Activated naive CD8-positive, alpha-beta T cell treated with anti-CD3 and anti-CD28 coated beads, Interleukin-2, amount 50 U/mL, for 16 hours (primary cell): ENCODE results near the gene RTN4R.

Experiments used
- DNase-seq: peaks from one replicate; pipeline ENCODE4 v3.0.0-alpha.2; 2020; ENCODE audit warnings: low read depth, low spot score

The RTN4R gene

DNA sequence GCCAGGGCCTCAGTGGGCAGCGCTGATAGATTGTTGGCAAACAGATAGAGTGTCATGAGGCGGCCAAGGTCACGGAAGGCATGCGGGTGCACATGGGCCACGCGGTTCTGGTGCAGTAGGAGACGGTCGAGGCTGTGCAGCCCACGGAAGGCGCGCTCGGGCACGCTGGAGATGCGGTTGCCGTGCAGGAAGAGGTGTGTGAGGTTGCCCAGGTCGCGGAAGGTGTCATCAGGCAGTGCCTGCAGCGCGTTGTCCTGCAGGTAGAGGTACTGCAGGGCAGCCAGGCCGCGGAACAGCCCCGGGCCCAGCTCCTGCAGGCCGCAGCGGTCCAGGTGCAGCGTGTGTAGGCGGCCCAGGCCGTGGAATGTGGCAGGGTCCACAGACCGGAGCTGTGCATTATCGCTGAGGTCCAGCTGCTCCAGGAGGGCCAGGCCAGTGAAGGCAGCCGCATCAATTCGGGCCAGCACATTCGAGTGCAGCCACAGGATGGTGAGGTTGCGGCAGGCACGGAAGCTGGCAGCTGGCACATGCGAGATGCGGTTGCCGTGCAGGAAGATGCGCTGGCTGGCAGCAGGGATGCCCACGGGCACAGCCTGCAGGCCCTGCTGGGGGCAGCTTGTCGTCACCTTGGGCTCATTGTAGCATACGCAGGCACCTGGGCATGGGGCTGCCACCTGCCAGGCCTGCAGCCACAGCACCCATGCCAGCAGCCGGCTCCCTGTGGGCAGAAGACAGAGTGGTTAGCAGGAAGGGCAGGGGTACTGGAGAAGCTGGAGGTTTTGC is 25.5 kb downstream of the RTN4R start:
- no peak for DNase-seq

DNA sequence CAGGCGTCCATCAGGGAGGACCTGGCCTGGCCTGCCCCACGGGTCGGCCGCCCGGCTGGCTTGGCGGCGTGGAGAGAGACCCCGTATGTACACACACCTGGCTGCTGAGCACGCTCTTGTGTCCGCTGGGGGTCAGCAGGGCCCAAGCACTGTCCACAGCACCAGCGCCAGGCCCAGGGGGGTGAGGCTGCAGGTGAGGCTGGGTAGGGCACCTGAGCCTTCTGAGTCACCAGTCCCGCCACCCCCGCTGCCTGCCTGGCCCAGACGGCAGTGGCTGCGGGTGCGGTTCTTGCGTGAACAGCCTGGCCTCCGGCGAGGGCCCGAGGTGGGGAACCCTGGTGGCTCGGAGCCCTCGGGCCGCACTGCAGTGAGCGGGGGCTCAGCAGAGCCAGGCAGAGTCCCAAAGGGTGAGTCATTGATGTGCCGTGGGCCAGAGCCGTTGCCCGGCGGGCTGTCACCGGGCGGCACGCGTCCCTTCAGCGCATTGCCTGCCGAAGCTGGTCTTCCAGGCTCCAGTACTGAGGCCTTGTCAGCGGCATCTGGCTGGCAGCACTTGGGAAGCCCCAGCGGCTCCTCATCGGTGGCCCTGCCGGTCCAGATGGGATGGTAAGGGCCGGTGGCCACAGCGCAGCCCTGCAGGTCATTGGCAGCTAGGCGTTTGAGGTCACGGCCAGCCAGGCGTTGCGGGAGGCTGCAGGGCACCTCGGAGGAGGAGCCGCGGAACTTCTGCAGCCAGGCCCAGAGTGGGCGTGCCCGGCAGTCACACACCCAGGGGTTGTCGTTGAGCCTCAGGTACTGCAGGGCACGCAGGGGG is 26.3 kb downstream of the RTN4R start:
- DNase-seq: no peak

GRCh38 chr22:20240900-20241299 is 27.2 kb downstream of the RTN4R start:
- DNase-seq: no peak

DNA sequence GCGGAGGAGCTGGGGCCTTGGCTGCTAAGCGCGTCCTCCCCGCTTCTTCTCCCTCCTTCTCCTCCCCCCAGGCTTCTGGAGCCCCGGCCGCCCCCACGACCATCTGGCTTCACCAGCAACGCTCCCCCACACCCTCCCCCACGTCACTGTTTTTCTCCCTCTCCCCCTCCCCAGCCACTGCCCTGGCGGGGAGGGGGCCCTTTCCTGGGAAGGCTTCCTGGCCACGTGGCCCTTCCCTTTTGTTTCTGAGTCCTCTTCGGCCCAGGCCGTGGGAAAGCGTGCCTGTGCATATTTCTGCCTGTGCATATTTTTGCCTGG is 27.7 kb downstream of the RTN4R start:
- no peak for DNase-seq

- DNase-seq: no peak
Observed at GRCh38 chr22:20239676-20240446, 28.3 kb downstream of the RTN4R start.

DNA sequence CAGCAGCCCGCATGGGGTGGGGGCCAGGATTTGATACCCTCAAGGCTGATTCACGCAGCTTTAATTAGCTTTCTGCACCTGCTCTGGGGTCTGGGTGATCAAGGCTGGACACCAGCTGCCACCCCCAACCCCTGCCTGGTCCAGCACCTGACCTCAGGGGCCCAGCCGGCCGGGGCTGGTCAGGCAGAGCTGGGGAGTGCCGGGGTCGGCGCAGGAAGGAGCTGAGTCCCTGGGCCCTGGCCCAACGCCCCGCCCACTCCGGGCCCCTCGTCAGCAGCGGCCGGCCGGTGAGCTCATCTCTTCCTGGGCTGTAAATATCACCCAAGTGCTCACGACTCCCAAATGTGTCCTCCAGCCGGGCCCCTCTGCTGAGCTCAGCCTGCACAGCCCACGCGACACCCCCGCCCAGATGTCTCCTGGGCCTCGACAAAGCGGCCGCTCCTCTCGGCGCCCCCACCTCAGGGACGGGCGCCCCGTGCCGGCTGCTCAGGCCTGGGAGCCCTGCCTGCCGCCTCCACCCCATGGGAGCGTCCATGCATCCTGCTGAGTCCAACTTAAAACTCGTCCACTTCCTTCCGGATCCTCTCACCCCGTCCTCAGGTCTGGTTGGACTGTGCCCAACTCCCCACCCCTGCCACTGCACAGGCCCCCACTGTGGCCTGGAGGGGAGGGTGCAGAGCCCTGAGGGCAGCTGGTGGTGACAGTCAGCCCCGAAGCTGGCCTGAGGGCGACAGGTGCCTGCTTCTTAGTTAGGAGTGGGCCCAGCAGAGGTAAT is 29.0 kb downstream of the RTN4R start:
- no peak for DNase-seq

GRCh38 chr22:20238536-20238900 is 29.6 kb downstream of the RTN4R start:
- DNase-seq: no peak

DNA sequence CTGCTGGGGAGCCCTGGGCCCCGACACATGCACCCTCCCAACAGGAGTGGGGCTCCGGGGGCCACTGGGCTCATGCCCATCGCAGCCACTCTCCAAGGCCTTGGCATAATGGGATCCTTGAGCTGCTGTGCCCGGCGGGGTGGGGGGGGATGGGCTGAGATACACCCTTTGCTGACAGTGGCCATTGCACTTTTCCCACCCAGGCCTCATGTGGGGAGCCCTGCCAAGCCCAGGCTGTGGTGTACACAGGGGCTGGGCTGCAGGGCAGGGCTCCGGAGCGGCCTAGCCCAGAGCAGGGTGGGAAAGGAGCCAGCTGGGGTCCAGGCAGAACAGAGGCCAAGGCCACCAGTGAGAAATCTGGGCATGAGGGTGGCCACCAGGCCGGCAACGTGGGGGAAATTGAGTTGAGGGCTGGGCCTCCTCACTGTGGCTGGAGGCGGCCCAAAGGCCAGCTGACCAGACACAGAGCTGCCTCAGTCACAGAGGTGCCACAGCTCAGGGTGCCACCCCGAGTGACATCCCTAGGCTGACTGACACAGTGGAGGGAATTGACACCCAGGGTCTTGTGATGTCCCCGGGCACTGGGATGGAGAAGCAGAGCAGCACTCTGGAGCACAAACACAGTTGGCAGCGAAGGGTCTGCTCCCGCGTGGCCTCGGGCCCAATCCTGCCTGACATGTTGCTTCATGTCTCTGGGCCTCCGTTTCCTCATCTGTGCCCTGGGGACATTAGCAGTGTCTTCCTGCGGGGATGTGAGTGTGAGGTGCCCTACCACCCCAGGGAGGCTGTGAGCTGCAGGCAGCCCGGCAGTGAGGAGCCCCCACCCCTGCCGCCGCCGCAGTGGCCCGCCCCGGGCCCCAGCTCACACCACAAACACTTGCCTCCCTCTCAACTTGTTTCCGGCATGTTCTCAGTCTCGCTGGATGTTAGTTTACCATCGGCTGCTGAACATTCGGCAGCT is 30.4 kb downstream of the RTN4R start:
- DNase-seq: no peak

GRCh38 chr22:20236052-20236717 is 31.9 kb downstream of the RTN4R start:
- DNase-seq: no peak

DNA sequence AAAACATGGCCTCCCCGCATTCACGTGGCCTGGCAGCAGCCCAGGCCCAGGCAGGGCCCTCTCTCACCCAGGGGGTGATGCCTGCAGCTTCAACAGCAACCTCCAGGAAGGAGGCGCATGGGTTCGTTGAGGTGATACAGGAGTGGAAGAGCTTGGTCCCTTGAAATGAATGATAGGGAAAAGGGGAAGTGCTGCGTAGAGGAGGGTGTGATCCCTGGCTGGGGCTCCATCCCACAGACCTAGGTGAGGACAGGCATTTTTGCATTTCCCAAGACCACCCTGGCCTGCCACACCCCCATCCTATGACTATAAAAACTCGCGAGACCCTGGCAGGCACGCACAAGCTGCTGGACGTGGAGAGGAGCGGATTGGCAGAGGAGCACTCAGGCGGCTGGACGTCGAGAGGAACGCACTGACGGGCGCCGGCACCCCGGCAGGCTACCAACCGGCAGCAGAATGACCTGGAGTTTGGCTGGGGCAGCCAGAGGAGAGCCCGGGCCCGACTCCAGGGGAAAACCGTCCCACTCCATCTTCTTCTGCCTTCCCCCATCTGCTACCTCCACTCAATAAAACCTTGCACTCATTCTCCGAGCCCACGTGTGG is 32.6 kb downstream of the RTN4R start:
- no peak for DNase-seq

DNA sequence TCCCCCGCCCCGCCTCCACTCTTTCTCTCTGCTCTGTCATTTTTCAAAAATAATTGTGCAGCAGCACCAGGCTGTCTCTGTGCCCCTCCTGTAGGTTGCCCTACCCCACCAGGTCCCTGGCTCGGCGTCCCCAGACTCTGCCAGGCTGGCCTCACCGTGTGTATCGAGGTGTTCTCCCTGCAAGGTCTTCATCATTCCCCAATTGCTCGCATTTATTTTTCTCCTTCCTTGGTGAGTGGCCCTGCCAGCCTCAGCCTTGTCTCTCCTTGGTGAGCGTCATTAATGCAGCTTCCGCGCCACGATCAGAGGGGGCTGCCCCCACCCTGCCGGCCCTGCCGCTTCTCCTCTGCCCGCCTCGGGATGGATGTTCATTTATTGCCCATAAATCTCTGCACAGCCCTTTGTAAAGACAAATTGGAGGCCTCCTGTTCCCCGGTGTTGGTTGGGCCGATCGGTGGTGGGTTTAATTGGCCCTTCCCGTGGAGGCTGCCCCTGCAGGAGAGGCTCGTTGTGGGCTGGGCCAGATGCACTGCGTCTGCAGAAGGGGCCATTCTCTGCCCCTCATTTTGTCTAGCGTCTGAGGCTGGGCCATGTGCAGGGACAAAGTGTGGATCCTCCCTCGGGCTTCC is 33.2 kb downstream of the RTN4R start:
- no peak for DNase-seq

DNA sequence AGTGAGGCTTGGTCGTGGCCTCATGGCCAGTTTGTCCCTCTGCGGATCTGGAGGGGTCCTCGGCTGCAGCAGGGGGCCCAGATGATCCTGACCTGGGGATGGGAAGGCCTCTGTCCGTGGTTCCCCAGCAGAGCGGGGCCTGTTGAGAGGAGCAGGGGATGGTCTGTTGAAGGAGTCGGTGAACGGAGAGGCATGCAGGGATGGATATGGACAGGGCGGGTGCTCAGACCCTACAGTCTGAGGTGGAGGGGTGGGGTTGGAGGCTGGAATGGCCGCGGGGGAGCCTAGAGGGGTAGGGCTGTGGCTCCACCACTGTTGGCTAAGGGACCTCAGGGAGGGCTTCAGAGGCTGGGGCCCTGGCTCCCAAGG is 33.8 kb downstream of the RTN4R start:
- no peak for DNase-seq

GRCh38 chr22:20233351-20234313 is 34.5 kb downstream of the RTN4R start:
- no peak for DNase-seq

GRCh38 chr22:20232781-20233180 is 35.3 kb downstream of the RTN4R start:
- no peak for DNase-seq

DNA sequence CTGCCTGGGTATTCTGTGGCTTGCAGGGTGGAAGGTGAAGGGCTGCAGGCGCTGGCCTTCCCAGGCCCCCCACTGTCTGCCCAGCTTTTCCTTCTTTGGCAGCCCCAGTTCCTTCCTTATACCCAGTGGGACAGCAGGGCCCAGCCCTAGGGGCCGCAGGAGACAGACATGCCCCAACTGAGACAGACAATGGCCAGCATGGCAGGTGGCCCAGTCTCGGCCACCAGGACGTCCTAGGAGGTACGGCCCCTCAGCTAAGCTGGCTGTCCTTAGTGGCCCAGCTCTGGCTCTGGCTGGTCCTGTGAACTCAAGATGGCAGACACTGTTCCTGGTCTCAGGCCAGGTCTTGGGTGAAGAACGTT is 35.9 kb downstream of the RTN4R start:
- no peak for DNase-seq

GRCh38 chr22:20231514-20232236 is 36.4 kb downstream of the RTN4R start:
- no peak for DNase-seq

GRCh38 chr22:20230777-20231420 is 37.2 kb downstream of the RTN4R start:
- DNase-seq: no peak
